GM12878 (cell line): ENCODE measurements around the gene CDC6. TPM values are rescaled to one million over a fixed set of nuclear protein-coding genes. Genes with fewer than 3 reads are reported as not detected.

Experiments used
- ATAC-seq: fragments of 200-7000 bp; cut with Tn5 transposase; 3 replicates; pipeline ENCODE4 v1.9.1; 2020; ENCODE audit warnings: mild to moderate bottlenecking, moderate library complexity
- BruUV-seq: library from RNA; stranded (reverse); fragments of 400-500 nt; replicated peaks from 2 replicates; lab custom pipeline; 2021; lab: Mats Ljungman, UMichigan
- CTCF ChIA-PET: fragments of 300-600 bp; sonication (Branson Sonifier 250); formaldehyde crosslinking; extraction: SDS; loops from one replicate; lab custom pipeline; 2021; ENCODE audit warnings: inconsistent platforms; lab: Yijun Ruan, JAX
- POLR2A ChIA-PET: fragments of 350-600 bp; formaldehyde crosslinking; extraction: SDS; loops from one replicate; lab custom pipeline; 2021; ENCODE audit warnings: inconsistent platforms; lab: Charles Lee
- RAD21 ChIA-PET: fragments of 300-600 bp; sonication (Branson Sonifier 250); formaldehyde crosslinking; loops from one replicate; lab custom pipeline; 2023; ENCODE audit warnings: antibody characterized with exemption; ENCODE audit not compliant: unreplicated experiment; lab: Charles Lee
- SMC1A ChIA-PET: fragments of 300-600 bp; sonication (Branson Sonifier 250); formaldehyde crosslinking; loops from one replicate; lab custom pipeline; 2023; ENCODE audit not compliant: unreplicated experiment, uncharacterized antibody; lab: Charles Lee
- DNase-seq: peaks from one replicate; pipeline ENCODE4 v3.0.0-alpha.2; 2011; ENCODE audit warnings: low read depth, low spot score
- FAIRE-seq: peaks from 3 replicates; lab custom pipeline; 2011; peaks lifted over from hg19 to GRCh38; lab: Jason Lieb, UNC
- H2AFZ ChIP-seq: 2 replicates; pipeline ENCODE4 v1.6.0; 2011; ENCODE audit warnings: low read depth, low read length, control low read depth; ENCODE audit not compliant: control insufficient read depth
- H3K27ac ChIP-seq: 2 replicates; pipeline ENCODE4 v1.5.1; 2011; ENCODE audit warnings: control low read depth; ENCODE audit not compliant: control insufficient read depth, insufficient read depth
- H3K27me3 ChIP-seq, 2 experiments: replicated peaks in 1 of 2; 2 replicates each; pipeline versions ENCODE4 v1.6.0 to v1.6.1; 2011; ENCODE audit warnings: low read length in 1 of 2; ENCODE audit not compliant: control insufficient read depth in 2 of 2, insufficient read depth in 2 of 2
- H3K36me3 ChIP-seq, 2 experiments: 2 replicates each; pipeline ENCODE4 v1.5.1; 2011; ENCODE audit warnings: low read length in 1 of 2; ENCODE audit not compliant: control insufficient read depth in 2 of 2, insufficient read depth in 2 of 2
- H3K4me1 ChIP-seq: 2 replicates; pipeline ENCODE4 v1.6.1; 2011; ENCODE audit warnings: mild to moderate bottlenecking, low read length, moderate library complexity, mixed read lengths; ENCODE audit not compliant: control insufficient read depth, insufficient read depth
- H3K4me2 ChIP-seq: 2 replicates; pipeline ENCODE4 v1.6.0; 2011; ENCODE audit warnings: control low read depth; ENCODE audit not compliant: control insufficient read depth, insufficient read depth
- H3K4me3 ChIP-seq: fragments of 200-600 bp; sonication (generic); 2 replicates; pipeline ENCODE4 v1.5.1; 2016
- H3K79me2 ChIP-seq: 2 replicates; pipeline ENCODE4 v1.6.0; 2011; ENCODE audit warnings: low read length; ENCODE audit not compliant: control insufficient read depth, insufficient read depth
- H3K9ac ChIP-seq: 2 replicates; pipeline ENCODE4 v1.8.0; 2011; ENCODE audit warnings: low read length, control low read depth, mixed read lengths; ENCODE audit not compliant: control insufficient read depth, insufficient read depth
- H3K9me3 ChIP-seq: replicated peaks from 3 replicates; pipeline ENCODE4 v1.5.1; 2011; ENCODE audit warnings: mild to moderate bottlenecking, low read length; ENCODE audit not compliant: control insufficient read depth, insufficient read depth
- H4K20me1 ChIP-seq: 2 replicates; pipeline ENCODE4 v1.6.0; 2011; ENCODE audit not compliant: control insufficient read depth, insufficient read depth
- ATF3 ChIP-seq: IDR thresholded peaks from 2 replicates; pipeline ENCODE4 v1.6.1; 2011; ENCODE audit warnings: low read depth, mild to moderate bottlenecking, low read length, moderate library complexity, borderline replicate concordance; ENCODE audit errors: extremely low read depth
- NR2F1 ChIP-seq: fragments of 450-650 bp; conservative IDR thresholded peaks from 2 replicates; pipeline ENCODE4 v1.6.1; 2017; ENCODE audit warnings: mild to moderate bottlenecking
- WGBS: methylation state at CpG from one replicate; pipeline ENCODE4 v1.1.6; 2016; ENCODE audit warnings: low lambda C conversion rate; ENCODE audit not compliant: insufficient replicate concordance, insufficient coverage; ENCODE audit errors: missing lambda C conversion rate; 5-methylcytosine and 5-hydroxymethylcytosine counted together
- in situ Hi-C: fragments of 300-500 bp; cut with MboI; formaldehyde crosslinking; loops from 9 replicates; pipeline ENCODE4 v1.14.3; 2018; ENCODE audit warnings: mixed read lengths
- intact Hi-C: fragments of 100-400 bp; cut with micrococcal nuclease; formaldehyde crosslinking; loops from one replicate; pipeline ENCODE4 v1.14.2; 2022; ENCODE audit not compliant: unreplicated experiment
- polyA plus RNA-seq, 11 experiments: library from polyadenylated mRNA; depleted of rRNA in 4 of 11; unstranded in 6 of 11; stranded (reverse) in 5 of 11; fragments of >200 nt; fragmentation: Nextera tagmentation in 4 of 11; fragmentation: Illumina TruSeq in 1 of 11; extraction: Ambion mirVana in 4 of 11; extraction: Trizol in 1 of 11; gene quantifications; 1 replicate in 1 of 11; 2 replicates in 10 of 11; pipeline versions ENCODE4 v1.2.1 to v1.2.3, GENCODE V29; 2011 to 2016; ENCODE audit warnings: inconsistent platforms in 2 of 11, missing spikeins in 2 of 11, low read depth in 1 of 11
- total RNA-seq, 4 experiments: library from RNA; depleted of rRNA in 3 of 4; stranded (reverse); fragments of >200 nt in 3 of 4; fragmentation: Illumina TruSeq in 1 of 4; extraction: Trizol in 1 of 4; gene quantifications; 2 replicates each; pipeline versions ENCODE4 v1.2.1 to v1.2.3, GENCODE V29; 2013 to 2021
- TF ChIP-seq, protein P1 (sequence below): fragments of 450-650 bp; IDR thresholded peaks from 2 replicates; pipeline ENCODE4 v1.6.1; 2017; ENCODE audit warnings: mild to moderate bottlenecking, moderate library complexity

The CDC6 gene
- total and polyA plus RNA-seq, 10 of the 15 experiments (the other 5 are each of a cell fraction or from before 2014, with no cell fraction given), result 13.3 to 60.9 (median 47.6) TPM

DNA sequence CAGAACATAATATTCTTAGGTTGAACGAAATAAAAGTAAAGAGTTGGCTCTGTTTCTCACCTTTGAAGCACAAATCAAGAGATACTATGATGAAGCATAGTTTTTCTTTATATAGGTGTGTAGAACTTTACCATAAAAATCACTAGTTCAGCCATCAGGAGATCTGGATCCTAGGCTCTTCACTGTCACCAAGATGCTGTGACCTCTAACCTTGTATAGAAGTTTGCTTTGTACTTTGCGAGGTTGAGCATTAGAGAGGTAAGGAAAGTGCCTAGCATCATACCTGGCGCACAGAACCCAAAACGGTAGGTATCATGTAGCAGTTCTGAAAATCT is 553 bp upstream of the CDC6 start:
- peak overlapping the region; percentile 23; the same call in 1 of the 2 replicates for H3K4me2 ChIP-seq
- H3K36me3 ChIP-seq, result peaks cover 0 to 3% of the 10 kb centered on the region in 2 experiments; a peak in 1 of 4 replicates
- H3K4me3 ChIP-seq, result no peak overlapping the region
- no peaks in the 10 kb centered on the region for H3K27me3 ChIP-seq
- intact Hi-C loops (no loop called here), in situ Hi-C loops (loop anchor here (5.0 to 25.0 kb wide), 2 partner anchors 175 to 275 kb away; partner anchors contain the start of gene CSF3)
- FAIRE-seq (no peak), ATAC-seq (no peak), DNase-seq (no peak)
- no peak overlapping the region for H3K9ac ChIP-seq
- H3K9me3 ChIP-seq, result no peaks in the 10 kb centered on the region
- H3K79me2 ChIP-seq, result peaks cover 35% of the 10 kb centered on the region
- ChIA-PET POLR2A (interaction anchor here (0.5 to 1.1 kb wide), 2 partner anchors 21 to 141 kb away, joined by 3 to 4 read pairs; partner anchors contain the start of gene RARA), SMC1A (interaction anchor here (0.6 kb wide), 1 partner anchor 68 kb away, joined by 3 read pairs; the partner anchor contains the start of gene WIPF2), CTCF (interaction anchor here (1.3 to 2.0 kb wide), 3 partner anchors 85 to 174 kb away, joined by 4 to 7 read pairs (median 6); no protein-coding TSS in a partner anchor), RAD21 (interaction anchor here (1.1 kb wide), 2 partner anchors 174 to 307 kb away, joined by 3 read pairs; partner anchors contain the start of gene PSMD3)
- H4K20me1 ChIP-seq, result no peaks in the 10 kb centered on the region
- 0 out of 2 replicates have a peak overlapping the region, but pooled peaks have one; percentile 5 for H3K27ac ChIP-seq
- 48% methylated on average over 4 of the region's 4 CpGs for WGBS
- peaks cover 9% of the 10 kb centered on the region for H3K4me1 ChIP-seq
- TF ChIP-seq ATF3 (no peak), NR2F1 (peak; percentile 84)
- TF ChIP-seq, protein P1, sequence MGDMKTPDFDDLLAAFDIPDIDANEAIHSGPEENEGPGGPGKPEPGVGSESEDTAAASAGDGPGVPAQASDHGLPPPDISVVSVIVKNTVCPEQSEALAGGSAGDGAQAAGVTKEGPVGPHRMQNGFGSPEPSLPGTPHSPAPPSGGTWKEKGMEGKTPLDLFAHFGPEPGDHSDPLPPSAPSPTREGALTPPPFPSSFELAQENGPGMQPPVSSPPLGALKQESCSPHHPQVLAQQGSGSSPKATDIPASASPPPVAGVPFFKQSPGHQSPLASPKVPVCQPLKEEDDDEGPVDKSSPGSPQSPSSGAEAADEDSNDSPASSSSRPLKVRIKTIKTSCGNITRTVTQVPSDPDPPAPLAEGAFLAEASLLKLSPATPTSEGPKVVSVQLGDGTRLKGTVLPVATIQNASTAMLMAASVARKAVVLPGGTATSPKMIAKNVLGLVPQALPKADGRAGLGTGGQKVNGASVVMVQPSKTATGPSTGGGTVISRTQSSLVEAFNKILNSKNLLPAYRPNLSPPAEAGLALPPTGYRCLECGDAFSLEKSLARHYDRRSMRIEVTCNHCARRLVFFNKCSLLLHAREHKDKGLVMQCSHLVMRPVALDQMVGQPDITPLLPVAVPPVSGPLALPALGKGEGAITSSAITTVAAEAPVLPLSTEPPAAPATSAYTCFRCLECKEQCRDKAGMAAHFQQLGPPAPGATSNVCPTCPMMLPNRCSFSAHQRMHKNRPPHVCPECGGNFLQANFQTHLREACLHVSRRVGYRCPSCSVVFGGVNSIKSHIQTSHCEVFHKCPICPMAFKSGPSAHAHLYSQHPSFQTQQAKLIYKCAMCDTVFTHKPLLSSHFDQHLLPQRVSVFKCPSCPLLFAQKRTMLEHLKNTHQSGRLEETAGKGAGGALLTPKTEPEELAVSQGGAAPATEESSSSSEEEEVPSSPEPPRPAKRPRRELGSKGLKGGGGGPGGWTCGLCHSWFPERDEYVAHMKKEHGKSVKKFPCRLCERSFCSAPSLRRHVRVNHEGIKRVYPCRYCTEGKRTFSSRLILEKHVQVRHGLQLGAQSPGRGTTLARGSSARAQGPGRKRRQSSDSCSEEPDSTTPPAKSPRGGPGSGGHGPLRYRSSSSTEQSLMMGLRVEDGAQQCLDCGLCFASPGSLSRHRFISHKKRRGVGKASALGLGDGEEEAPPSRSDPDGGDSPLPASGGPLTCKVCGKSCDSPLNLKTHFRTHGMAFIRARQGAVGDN, result peak; percentile 4; the same call in 1 of the 2 replicates
- BruUV-seq, result no TSS peak
- peak overlapping the region; percentile 81 for H2AFZ ChIP-seq
